HG02938 (cell line): ENCODE results near the gene CFAP97D1.
A peak's percentile ranks its signal among the peaks of the same experiment; 100 is the strongest.

ENCODE experiments used
- ATAC-seq: cut with Tn5 transposase; IDR thresholded peaks from one replicate; pipeline ENCODE4 v1.9.1; 2021; ENCODE audit warnings: mild to moderate bottlenecking, moderate library complexity; ENCODE audit not compliant: unreplicated experiment

Gene CFAP97D1

GRCh38 chr17:43767713-43768059, 12.5 kb upstream of the CFAP97D1 start:
- ATAC-seq, result no peak

- no peak for ATAC-seq
Observed at GRCh38 chr17:43768382-43768781, 11.9 kb upstream of the CFAP97D1 start.

GRCh38 chr17:43768943-43769342, 11.3 kb upstream of the CFAP97D1 start:
- ATAC-seq, result no peak

DNA sequence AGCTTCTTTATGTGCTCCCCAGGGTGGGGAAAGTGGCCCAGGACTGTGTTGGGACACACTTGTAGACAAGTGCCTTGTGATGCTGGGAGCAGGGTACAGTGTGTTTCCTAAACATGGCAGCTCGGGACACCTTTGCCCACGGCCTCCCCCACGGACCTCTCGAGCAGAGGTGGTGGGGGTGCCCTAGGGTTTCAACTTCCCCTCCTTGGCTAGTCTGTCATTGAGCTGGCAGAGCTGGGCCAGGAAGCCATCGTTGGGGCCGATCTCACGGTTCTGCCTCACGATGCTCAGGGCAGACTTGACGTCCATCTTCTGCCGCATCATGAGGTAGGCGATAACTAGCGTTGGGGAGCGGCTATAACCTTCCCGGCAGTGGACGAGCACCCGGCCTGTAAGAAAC, 10.8 kb upstream of the CFAP97D1 start:
- ATAC-seq, result no peak

- no peak for ATAC-seq
Observed at GRCh38 chr17:43769859-43770258, 10.4 kb upstream of the CFAP97D1 start.

GRCh38 chr17:43770957-43771356, 9.3 kb upstream of the CFAP97D1 start:
- ATAC-seq, result no peak

DNA sequence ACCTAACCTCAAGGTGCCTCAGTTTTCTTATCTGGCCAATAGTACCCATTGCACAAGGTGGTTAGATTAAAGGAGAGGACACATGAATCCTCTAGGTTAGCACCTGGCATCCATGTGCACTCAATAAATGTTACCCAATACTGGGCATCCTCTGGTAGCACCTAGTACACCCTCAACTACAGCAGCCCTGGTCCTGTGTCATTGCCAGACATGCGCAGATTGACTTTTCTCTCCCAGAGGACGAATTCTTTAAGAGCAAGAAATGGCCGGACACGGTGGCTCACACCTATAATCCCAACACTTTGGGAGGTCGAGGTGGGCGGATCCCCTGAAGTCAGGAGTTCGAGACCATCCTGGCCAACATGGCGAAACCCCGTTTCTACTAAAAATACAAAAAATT, 8.8 kb upstream of the CFAP97D1 start:
- ATAC-seq, result no peak

DNA sequence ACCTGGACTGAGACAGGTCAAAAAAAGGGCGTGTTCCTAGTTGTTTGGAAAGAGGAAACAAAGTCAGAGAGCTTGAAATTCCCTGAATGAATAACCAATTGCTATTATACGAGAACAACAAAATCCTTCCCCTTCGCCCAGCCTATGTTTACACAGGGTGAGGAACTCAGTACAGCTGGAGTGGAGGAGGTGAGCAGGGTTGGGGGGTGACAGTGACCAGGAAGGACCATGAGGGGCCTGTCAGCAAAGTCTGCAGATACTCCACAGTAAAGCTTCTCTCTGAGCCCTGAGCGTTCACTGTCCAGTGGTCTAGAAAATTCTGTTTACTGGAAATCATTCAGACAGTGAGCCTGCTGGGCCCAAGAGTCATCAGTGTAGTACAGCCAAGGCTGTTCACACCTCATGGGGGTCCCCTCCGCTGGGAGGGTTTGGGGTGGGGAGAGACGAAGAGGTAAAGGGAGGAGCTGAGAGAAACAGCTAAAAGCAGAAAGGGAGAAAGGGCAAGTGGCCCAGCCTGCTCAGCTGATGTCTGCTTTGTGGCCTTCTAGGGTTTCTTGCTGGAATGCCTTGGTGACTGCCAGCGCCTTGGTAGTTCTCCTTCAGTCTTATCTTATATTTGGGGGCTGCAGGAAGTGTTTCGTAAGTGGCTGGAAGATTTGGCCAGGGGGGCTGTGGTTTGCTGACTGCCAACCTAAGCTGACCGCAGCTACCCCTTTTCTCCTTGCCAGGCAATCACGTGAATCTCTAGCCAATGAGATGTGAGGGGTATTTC, 7.2 kb upstream of the CFAP97D1 start:
- ATAC-seq, result no peak

DNA sequence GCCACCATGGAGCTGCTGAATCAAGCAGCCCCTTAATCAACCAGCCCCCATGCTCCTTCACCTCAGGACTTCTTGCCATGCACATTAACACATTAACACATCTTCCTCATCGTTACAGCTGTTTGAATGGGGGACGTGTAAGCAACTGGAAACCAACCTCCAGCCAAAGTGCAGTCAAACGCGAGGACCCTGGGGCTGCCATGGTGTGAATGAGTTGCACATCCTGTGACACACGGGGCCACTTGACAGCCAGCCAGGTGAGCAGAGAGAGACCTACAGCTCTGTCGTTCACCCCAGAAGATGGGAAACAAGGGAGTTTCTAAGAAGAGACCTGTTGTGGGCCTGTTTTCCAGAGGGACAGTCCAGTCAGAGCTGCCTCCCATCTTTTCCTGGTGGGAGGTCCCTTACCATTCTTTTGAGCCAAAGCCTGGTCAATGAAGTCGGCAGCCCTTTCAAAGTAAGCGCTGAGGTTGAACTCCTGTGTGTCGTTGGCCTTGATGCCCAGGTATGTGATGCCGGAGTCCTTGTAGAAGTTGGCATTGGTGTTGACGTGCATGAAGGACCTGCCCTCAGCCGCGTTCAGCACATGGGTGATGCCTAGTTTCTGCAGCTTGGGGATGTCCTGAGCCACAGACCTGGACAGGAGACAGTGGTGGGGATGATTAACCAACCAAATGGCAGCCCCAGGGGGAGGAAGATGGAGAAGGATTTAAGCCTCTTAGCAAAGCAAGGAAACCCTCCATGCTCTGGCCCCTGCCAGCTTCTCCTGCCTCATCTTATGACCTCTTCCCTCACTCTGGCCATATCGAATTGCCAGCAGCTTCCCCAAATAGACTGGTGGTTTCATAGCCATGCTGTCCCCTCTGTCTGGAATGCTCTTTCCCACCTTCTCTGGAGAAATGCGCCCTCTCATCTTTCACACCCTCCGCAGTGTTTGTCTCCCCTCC, 5.7 kb upstream of the CFAP97D1 start:
- ATAC-seq, result no peak

GRCh38 chr17:43778337-43779144, 1.7 kb upstream of the CFAP97D1 start, which contains the start of gene DUSP3:
Gene DUSP3 (minus strand): TSS chr17:43778977. CDS start chr17:43778924, 53 bp downstream.
- ATAC-seq, result peak; percentile 64

DNA sequence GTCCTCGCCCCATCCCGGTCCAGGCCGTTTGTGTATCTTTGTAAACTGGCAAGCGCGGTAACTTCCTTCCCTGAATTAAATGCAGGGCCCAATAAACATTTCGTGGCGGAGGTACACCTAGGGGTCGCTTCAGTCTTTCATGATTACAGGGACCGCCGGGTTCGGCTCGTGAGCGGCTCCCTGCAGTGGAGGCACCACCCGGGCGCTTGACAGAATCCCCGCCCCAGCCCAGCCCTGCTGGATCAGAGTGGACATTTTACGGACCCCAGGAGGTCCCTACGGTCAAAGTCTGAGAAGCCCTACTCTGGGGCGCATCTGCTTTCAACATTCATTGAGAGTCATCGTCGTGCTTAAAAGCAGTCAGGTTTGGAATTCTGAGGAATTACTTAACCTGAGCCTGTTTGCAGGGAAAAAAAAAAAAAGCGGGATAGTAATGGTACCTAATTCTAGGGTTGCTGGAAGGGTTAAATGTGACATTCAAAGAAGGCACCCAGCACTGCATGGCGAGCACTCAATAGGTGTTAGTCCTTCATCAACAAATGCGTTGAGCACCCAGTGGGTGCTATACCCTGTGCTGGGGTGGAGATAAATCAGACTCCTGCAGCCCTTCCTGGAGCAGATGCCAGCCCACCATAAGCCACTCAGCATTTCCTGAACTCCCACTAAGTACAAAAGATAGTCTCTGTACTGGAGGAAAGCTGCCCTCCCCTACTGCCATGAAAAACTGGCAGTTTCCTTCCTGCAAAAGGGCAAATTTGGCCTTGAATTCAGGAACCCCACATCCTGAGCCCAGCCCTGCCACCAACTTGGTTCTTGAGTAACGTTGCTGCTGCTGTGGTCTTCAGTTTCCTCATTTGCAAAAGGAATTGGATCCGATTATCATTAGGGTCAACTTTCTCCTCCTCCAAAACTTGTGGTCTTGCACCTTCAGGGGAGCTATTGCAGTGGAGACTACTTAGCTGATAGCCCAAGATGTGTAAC, 800 bp upstream of the CFAP97D1 start:
- ATAC-seq, result no peak

GRCh38 chr17:43782913-43783680, 2.9 kb downstream of the CFAP97D1 start:
- no peak for ATAC-seq

DNA sequence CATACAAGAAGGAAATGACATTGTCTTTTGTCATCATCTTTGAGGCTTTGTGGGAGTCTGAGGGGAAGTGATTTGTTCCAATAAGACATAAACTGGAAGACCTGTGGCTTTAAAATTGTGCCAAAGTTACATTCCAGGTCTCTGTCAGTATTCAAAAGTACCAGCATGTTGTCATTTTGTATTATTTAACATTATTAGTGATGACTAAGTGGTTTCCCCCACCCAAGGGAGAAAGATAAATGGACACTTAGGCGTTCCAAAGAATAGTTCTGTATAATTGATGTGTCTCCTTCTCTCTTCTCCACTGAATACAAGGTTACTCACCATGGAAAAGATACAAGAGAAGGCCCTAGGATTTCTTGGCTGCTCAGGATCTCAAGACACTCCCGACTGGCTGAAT, 3.8 kb downstream of the CFAP97D1 start:
- no peak for ATAC-seq

- ATAC-seq, result no peak
Observed at GRCh38 chr17:43784628-43785101, 4.4 kb downstream of the CFAP97D1 start.

DNA sequence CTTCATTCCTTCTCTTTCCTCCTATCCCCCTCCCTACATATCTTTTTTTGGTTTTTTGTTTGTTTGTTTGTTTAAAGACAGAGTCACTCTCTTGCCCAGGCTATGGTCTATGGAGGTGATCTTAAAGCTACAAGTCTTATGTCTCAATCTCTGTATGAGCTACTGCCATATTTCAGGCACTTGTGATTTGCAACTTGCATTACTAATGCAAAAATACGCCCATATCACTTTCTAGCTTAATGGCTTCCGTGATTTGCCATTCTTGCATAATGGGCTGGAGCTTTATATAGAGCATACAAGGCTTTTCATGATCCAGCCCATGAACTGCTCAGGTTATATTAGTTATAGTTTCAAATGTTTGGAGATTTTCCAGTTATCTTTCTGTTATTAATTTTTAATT, 7.5 kb downstream of the CFAP97D1 start:
- no peak for ATAC-seq

DNA sequence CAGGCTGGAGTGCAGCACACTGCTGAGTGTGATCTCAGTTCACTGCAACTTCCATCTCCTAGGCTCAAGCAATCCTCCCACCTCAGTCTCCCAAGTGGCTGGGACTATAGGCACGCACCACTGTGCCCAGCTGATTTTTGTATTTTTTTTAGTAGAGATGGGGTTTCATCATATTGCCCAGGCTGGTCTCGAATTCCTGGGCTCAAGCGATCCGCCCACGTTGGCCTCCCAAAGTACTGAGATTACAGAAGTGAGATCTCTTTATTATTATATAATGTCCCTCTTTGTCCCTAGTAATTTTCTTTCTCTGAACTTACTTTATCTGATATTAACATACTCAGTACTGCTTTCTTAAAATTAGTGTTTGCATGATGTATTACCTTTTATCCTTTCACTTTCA, 8.3 kb downstream of the CFAP97D1 start:
- ATAC-seq, result no peak

DNA sequence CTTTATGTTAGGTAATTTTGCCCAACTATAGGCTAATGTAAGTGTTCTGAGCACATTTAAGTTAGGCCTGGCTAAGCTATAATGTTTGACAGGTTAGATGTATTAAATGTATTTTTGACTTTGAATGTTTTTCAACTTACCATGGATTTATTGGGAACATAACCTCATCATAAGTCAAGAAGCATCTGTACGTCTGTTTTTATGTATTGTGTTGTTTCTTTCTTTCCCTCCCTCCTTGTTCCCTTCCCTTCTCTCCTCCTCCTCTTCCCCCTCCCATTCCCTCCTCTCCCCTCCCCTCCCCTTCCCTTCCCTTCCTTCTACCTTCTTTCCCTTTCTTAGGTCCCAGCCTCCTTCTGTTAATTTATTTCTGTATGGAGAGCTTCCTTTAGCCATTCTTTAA, 9.2 kb downstream of the CFAP97D1 start:
- no peak for ATAC-seq

DNA sequence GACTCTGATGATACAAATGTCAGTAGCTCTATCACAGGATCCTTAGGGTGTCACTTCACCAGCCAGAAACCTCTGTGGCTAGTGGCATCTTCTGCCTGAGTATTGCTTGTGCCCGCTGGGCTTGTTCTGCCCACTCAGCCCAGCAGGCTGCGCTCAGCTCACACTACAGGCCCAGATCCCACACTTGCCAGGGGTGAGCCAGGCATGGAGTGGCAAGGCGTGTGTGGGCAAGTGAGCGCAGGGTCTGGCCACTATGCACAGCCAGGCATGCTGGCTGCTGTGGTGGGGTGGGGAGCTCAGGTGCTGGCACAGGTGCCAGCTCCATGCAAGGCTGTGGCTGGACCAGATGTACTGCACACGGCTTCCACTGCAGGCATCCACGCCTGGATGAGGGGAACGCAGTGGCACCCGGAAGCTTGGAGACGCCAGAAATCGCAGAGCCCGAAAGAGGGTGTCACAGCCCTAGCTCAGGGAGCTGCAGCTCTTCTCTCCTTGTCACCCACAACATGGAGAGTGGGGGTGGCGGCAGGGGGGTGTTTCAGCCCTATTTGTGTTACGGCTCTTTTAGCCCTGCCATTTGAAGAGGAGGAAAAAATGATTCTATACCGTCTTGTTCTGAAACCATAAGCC, 10.2 kb downstream of the CFAP97D1 start:
- no peak for ATAC-seq

GRCh38 chr17:43791589-43791988, 11.4 kb downstream of the CFAP97D1 start:
- no peak for ATAC-seq
